Mesenchymal stem cell (in vitro differentiated cells and primary cell): ENCODE measurements around the gene SEC11A.

ENCODE experiments used
- DNase-seq: peaks from one replicate; pipeline ENCODE4 v3.0.0-alpha.2; 2013
- H2AFZ ChIP-seq: one replicate; pipeline ENCODE4 v1.6.1; 2013; ENCODE audit warnings: low read depth, mild to moderate bottlenecking, control low read depth, inconsistent platforms, low read length, moderate library complexity
- H2AK5ac ChIP-seq: 2 replicates; pipeline ENCODE4 v1.6.1; 2013; ENCODE audit warnings: low read length, moderate library complexity, mild to moderate bottlenecking, inconsistent platforms; ENCODE audit not compliant: severe bottlenecking
- H2BK120ac ChIP-seq: one replicate; pipeline ENCODE4 v1.6.1; 2013; ENCODE audit warnings: low read depth, mild to moderate bottlenecking, inconsistent platforms, low read length, moderate library complexity
- H2BK12ac ChIP-seq, 2 experiments: one replicate each; pipeline ENCODE4 v1.6.1; 2013; ENCODE audit warnings: inconsistent platforms in 2 of 2, low read length in 2 of 2, mild to moderate bottlenecking in 2 of 2, moderate library complexity in 2 of 2, control low read depth in 1 of 2
- H2BK15ac ChIP-seq: one replicate; pipeline ENCODE4 v1.6.1; 2013; ENCODE audit warnings: mild to moderate bottlenecking, low read depth, inconsistent platforms; ENCODE audit not compliant: poor library complexity, severe bottlenecking
- H2BK5ac ChIP-seq: 2 replicates; pipeline ENCODE4 v1.6.1; 2013; ENCODE audit warnings: low read depth, mild to moderate bottlenecking, low read length, control low read depth, inconsistent platforms; ENCODE audit not compliant: poor library complexity, severe bottlenecking
- H3K14ac ChIP-seq, 2 experiments: one replicate each; pipeline ENCODE4 v1.6.1; 2013; ENCODE audit warnings: inconsistent platforms in 2 of 2, low read length in 2 of 2, control low read depth in 1 of 2, mild to moderate bottlenecking in 1 of 2, moderate library complexity in 1 of 2
- H3K18ac ChIP-seq, 2 experiments: one replicate each; pipeline ENCODE4 v1.6.1; 2013; ENCODE audit warnings: inconsistent platforms in 2 of 2, low read length in 2 of 2, control low read depth in 1 of 2, low read depth in 1 of 2, mild to moderate bottlenecking in 1 of 2
- H3K23ac ChIP-seq, 2 experiments: one replicate each; pipeline ENCODE4 v1.6.1; 2013; ENCODE audit warnings: inconsistent platforms in 2 of 2, low read length in 2 of 2, mild to moderate bottlenecking in 2 of 2, moderate library complexity in 2 of 2, control low read depth in 1 of 2
- H3K27ac ChIP-seq: 2 replicates; pipeline ENCODE4 v1.5.1; 2013; ENCODE audit warnings: mild to moderate bottlenecking, moderate library complexity, low read length, control low read depth, inconsistent platforms; ENCODE audit not compliant: poor library complexity, severe bottlenecking
- H3K27me3 ChIP-seq, 2 experiments: 2 replicates each; pipeline versions ENCODE4 v1.6.1 to v1.7.0; 2013; ENCODE audit warnings: low read length in 2 of 2, mild to moderate bottlenecking in 2 of 2, moderate library complexity in 2 of 2, control low read depth in 1 of 2, inconsistent platforms in 1 of 2; ENCODE audit not compliant: control insufficient read depth in 1 of 2, insufficient read depth in 1 of 2
- H3K36me3 ChIP-seq, 2 experiments: 2 replicates each; pipeline versions ENCODE4 v1.6.1 to v1.7.0; 2013; ENCODE audit warnings: low read length in 2 of 2, control low read depth in 1 of 2, inconsistent platforms in 1 of 2, low read depth in 1 of 2, mild to moderate bottlenecking in 1 of 2; ENCODE audit not compliant: insufficient read depth in 2 of 2, control insufficient read depth in 1 of 2
- H3K4ac ChIP-seq, 2 experiments: one replicate each; pipeline ENCODE4 v1.6.1; 2013; ENCODE audit warnings: inconsistent platforms in 2 of 2, low read length in 2 of 2, mild to moderate bottlenecking in 2 of 2, moderate library complexity in 2 of 2, control low read depth in 1 of 2, low read depth in 1 of 2
- H3K4me1 ChIP-seq: 2 replicates; pipeline ENCODE4 v1.6.1; 2013; ENCODE audit warnings: low read depth, low read length, control low read depth; ENCODE audit not compliant: control insufficient read depth, insufficient read depth
- H3K4me2 ChIP-seq: 2 replicates; pipeline ENCODE4 v1.6.1; 2013; ENCODE audit warnings: low read length, mild to moderate bottlenecking, inconsistent platforms; ENCODE audit not compliant: poor library complexity, severe bottlenecking
- H3K4me3 ChIP-seq, 2 experiments: 2 replicates each; pipeline versions ENCODE4 v1.5.1 to v1.7.0; 2013; ENCODE audit warnings: low read length in 2 of 2, mild to moderate bottlenecking in 2 of 2, control low read depth in 1 of 2, low read depth in 1 of 2; ENCODE audit not compliant: insufficient read depth in 1 of 2
- H3K79me1 ChIP-seq: replicated peaks from 2 replicates; pipeline ENCODE4 v1.6.1; 2013; ENCODE audit warnings: mild to moderate bottlenecking, control low read depth, low read length, inconsistent platforms; ENCODE audit not compliant: poor library complexity, severe bottlenecking
- H3K9ac ChIP-seq: 2 replicates; pipeline ENCODE4 v1.7.0; 2013; ENCODE audit warnings: mild to moderate bottlenecking, low read length, moderate library complexity
- H3K9me3 ChIP-seq: 2 replicates; pipeline ENCODE4 v1.7.0; 2013; ENCODE audit warnings: mild to moderate bottlenecking, low read length; ENCODE audit not compliant: control insufficient read depth
- H4K8ac ChIP-seq: one replicate; pipeline ENCODE4 v1.6.1; 2013; ENCODE audit warnings: inconsistent platforms, mild to moderate bottlenecking, low read length, moderate library complexity
- H4K91ac ChIP-seq: one replicate; pipeline ENCODE4 v1.6.1; 2013; ENCODE audit warnings: mild to moderate bottlenecking, low read length, inconsistent platforms
- WGBS: methylation state at CpG from one replicate; pipeline ENCODE4 v1.1.7; 2013; ENCODE audit warnings: mixed read lengths; 5-methylcytosine and 5-hydroxymethylcytosine counted together

SEC11A gene

DNA sequence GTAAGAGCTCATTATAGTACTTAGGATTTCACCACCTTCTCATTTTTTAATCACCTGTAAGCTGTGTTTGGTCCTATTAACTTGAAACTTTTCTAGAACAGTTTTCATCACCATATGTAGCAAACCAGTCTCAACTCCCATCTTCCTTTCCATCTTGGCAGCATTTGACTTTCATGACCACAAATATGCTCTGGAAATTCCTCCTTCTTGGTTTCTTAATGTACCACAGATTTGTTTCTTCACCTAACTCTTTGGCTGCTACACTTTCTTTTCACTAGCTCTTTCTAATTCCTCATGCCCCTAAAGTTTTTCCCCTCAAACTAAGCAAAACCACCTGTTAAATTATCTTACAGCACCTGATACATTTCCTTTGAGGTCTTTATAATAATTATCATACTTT, 44.7 kb downstream of the SEC11A start:
- Histone ChIP-seq H4K91ac (no peak overlapping the region), H3K9ac (peak overlapping the region; percentile 45), H4K8ac (no peak overlapping the region), H2BK15ac (no peak overlapping the region), H3K9me3 (no peaks in the 10 kb centered on the region), H3K4ac (no peak overlapping the region), H3K18ac (no peak overlapping the region), H2BK120ac (no peak overlapping the region), H3K27me3 (no peaks in the 10 kb centered on the region), H3K4me1 (peaks cover 1% of the 10 kb centered on the region), H3K14ac (no peak overlapping the region), H2AFZ (no peak overlapping the region), H3K36me3 (peaks cover 17 to 46% of the 10 kb centered on the region in 2 experiments), H3K4me2 (no peak overlapping the region), H3K79me1 (peaks cover 18% of the 10 kb centered on the region), H2BK5ac (no peak overlapping the region), H3K27ac (peak overlapping the region; percentile 35), H2AK5ac (no peak overlapping the region), H2BK12ac (no peak overlapping the region), H3K4me3 (no peak overlapping the region), H3K23ac (no peak overlapping the region)
- peak; percentile 71 for DNase-seq

DNA sequence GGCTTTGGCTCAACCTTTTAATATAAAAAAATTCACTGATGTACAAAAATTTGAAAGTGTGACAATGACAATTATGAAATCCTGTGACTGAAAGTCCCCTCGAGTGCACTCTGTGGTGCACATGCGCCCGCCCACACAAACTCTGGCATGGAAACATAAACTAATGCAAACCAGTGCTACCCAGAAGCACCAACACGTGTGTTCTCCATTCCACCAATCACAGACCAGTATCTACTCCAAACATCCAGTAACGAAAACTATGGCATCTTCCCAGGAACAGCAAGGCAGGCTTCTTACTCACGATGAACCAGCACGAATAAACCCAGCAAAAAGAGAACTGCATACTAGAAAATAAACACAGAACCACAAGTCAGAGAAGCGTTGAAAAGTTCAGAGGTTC, 46.2 kb downstream of the SEC11A start:
- Histone ChIP-seq H2BK120ac (no peak overlapping the region), H2BK12ac (no peak overlapping the region), H3K4ac (no peak overlapping the region), H3K27ac (no peak overlapping the region), H3K4me3 (no peak overlapping the region), H3K23ac (no peak overlapping the region), H4K8ac (no peak overlapping the region), H4K91ac (no peak overlapping the region), H2BK15ac (no peak overlapping the region), H3K79me1 (peaks cover 20% of the 10 kb centered on the region), H3K9me3 (no peaks in the 10 kb centered on the region), H3K4me1 (peaks cover 1% of the 10 kb centered on the region), H3K9ac (peak overlapping the region; percentile 22), H3K36me3 (peaks cover 20 to 48% of the 10 kb centered on the region in 2 experiments), H3K27me3 (no peaks in the 10 kb centered on the region), H3K18ac (no peak overlapping the region), H3K4me2 (no peak overlapping the region), H3K14ac (no peak overlapping the region), H2BK5ac (no peak overlapping the region), H2AK5ac (peak overlapping the region; percentile 72), H2AFZ (no peak overlapping the region)
- 96% methylated on average over 6 of the region's 8 CpGs for WGBS
- no peak for DNase-seq

DNA sequence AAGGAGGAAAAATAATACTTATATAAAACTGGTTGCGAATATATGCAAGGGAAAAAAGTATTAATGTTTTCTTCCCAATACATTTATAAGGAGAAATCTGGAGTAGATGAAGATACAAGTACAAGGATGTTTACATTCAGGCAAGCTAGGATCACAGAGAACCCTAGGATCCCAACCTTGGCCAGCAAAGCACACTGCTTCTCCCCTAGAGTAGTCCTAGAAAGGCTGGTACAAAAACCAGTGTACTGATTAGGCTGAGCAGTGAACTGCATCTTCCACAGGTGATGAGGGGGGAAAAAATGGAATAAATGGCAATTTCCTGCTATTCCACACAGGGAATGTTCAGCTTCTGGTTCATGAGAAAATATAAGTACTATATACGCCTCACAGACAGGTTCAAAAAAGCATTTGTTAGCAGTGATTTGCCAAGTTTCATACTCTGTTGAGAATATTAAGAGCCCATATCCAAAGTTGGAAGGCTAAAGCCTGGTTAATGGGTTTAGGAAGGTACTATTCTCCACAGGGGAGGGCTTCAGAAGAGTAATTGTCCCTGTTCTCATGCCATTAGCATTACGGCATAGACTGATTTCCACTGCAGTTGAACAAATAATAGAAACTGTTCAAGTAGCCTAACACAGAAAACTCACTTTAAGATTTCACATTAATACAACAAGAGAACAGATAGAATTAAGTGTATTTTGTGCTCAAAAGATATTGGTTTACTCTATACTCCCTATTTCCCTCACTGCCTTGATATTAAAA, 47.5 kb downstream of the SEC11A start:
- H2BK12ac ChIP-seq: no peak overlapping the region
- 94% methylated on average over 2 of the region's 3 CpGs for WGBS
- no peak overlapping the region for H2BK5ac ChIP-seq
- no peak overlapping the region for H3K4me3 ChIP-seq
- no peak overlapping the region for H2AFZ ChIP-seq
- peak overlapping the region; percentile 36 for H3K27ac ChIP-seq
- H3K23ac ChIP-seq: no peak overlapping the region
- no peak for DNase-seq
- H3K9ac ChIP-seq: no peak overlapping the region
- no peak overlapping the region for H2BK15ac ChIP-seq
- no peak overlapping the region for H2AK5ac ChIP-seq
- H3K79me1 ChIP-seq: peaks cover 14% of the 10 kb centered on the region
- H3K4me1 ChIP-seq: peaks cover 1% of the 10 kb centered on the region
- H3K14ac ChIP-seq: no peak overlapping the region
- no peak overlapping the region for H3K4ac ChIP-seq
- no peak overlapping the region for H3K18ac ChIP-seq
- H3K27me3 ChIP-seq: no peaks in the 10 kb centered on the region
- H3K36me3 ChIP-seq: peaks cover 19 to 52% of the 10 kb centered on the region in 2 experiments
- H3K9me3 ChIP-seq: no peaks in the 10 kb centered on the region
- H3K4me2 ChIP-seq: no peak overlapping the region
- no peak overlapping the region for H2BK120ac ChIP-seq
- H4K8ac ChIP-seq: no peak overlapping the region
- no peak overlapping the region for H4K91ac ChIP-seq

DNA sequence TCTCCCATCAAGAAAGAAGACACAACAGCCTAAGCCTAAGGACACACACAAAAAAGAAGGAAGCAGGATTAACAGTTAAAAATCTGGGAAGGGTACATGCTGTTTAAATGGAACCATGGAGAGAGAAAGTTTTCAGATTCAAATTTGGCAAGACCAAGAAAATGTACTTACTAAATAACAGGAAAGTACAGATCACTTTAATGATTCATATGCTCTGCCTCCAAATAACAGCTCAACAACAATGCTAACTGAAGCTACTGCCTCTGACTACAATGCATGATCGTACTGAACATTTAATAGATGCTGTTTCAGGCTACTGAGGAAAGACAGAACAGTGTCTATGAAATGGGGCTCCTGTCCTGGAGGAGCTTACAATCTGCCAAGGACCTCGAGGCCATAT, 49.6 kb downstream of the SEC11A start:
- Histone ChIP-seq H3K18ac (no peak overlapping the region), H3K27ac (no peak overlapping the region), H2BK15ac (no peak overlapping the region), H3K4me3 (no peak overlapping the region), H3K14ac (no peak overlapping the region), H3K9me3 (no peaks in the 10 kb centered on the region), H3K4me2 (no peak overlapping the region), H3K4ac (no peak overlapping the region), H2BK12ac (no peak overlapping the region), H4K8ac (no peak overlapping the region), H2AK5ac (no peak overlapping the region), H2BK5ac (no peak overlapping the region), H2BK120ac (no peak overlapping the region), H2AFZ (no peak overlapping the region), H3K4me1 (no peaks in the 10 kb centered on the region), H3K79me1 (peaks cover 11% of the 10 kb centered on the region), H3K9ac (peak overlapping the region; percentile 6), H3K27me3 (no peaks in the 10 kb centered on the region), H3K36me3 (peaks cover 15 to 52% of the 10 kb centered on the region in 2 experiments), H4K91ac (no peak overlapping the region), H3K23ac (no peak overlapping the region)
- no peak for DNase-seq
- 100% methylated on average over 1 of the region's 2 CpGs for WGBS
